A549 (cell line): Measurements from ENCODE around the gene FUT7.

Experiments used
- KDM1A ChIP-seq: fragments of 200-600 bp; sonication (generic); IDR thresholded peaks from 2 replicates; pipeline ENCODE4 v1.6.1; 2016; ENCODE audit warnings: low read depth, mild to moderate bottlenecking
- NFE2L2 ChIP-seq: fragments of 150-350 bp; conservative IDR thresholded peaks from 2 replicates; pipeline ENCODE4 v1.6.1; 2014; ENCODE audit warnings: low read length
- RAD21 ChIP-seq, 2 experiments: fragments of >200 bp in 1 of 2; sonication (Bioruptor Twin) in 1 of 2; formaldehyde crosslinking in 1 of 2; IDR thresholded peaks in 1 of 2; conservative IDR thresholded peaks in 1 of 2; 2 replicates in 1 of 2; 3 replicates in 1 of 2; pipeline ENCODE4 v1.6.1; 2012 to 2018; ENCODE audit warnings: inconsistent platforms in 1 of 2
- USF2 ChIP-seq: fragments of 450-650 bp; IDR thresholded peaks from 2 replicates; pipeline ENCODE4 v1.6.1; 2014; ENCODE audit warnings: antibody characterized with exemption

- TF ChIP-seq RAD21 (conservative IDR thresholded peaks at IDR 0.05 in 1 of 2, IDR thresholded peaks at IDR 0.05 in 1 of 2), result peak; percentile 59 to 62
- no peak for TF ChIP-seq USF2
- no peak for TF ChIP-seq KDM1A
- TF ChIP-seq NFE2L2, result no peak
Measured at GRCh38 chr9:137067860-137068538, 36.1 kb upstream of the FUT7 start.
